GM18507 (cell line): ENCODE data around the gene ARSG.

ENCODE experiments used
- DNase-seq: peaks from one replicate; pipeline ENCODE4 v3.0.0; 2011; ENCODE audit warnings: low read depth; ENCODE audit not compliant: insufficient read length; ENCODE audit errors: extremely low spot score
- FAIRE-seq: peaks from 2 replicates; lab custom pipeline; 2011; peaks lifted over from hg19 to GRCh38; lab: Jason Lieb, UNC

ARSG gene

DNA sequence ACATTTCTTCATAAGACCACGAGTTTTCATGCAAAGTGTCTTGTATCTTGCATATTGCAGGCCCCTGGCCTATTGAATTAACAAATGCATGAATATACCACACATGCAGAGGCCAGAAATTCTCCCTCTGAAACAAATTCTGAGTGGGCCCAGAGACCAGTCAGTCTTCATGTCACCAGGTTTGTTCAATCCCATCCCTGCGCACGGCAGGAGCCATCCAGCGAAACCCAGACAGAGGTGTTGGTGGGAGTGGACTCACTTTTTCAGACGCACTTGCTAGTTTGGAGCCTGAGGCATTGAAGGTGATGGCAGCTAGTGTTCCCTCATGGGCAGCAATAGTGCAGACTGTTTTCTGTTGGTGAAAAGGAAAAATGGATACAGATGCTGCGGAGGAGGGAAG, 144.1 kb downstream of the ARSG start:
- FAIRE-seq (no peak), DNase-seq (no peak)

DNA sequence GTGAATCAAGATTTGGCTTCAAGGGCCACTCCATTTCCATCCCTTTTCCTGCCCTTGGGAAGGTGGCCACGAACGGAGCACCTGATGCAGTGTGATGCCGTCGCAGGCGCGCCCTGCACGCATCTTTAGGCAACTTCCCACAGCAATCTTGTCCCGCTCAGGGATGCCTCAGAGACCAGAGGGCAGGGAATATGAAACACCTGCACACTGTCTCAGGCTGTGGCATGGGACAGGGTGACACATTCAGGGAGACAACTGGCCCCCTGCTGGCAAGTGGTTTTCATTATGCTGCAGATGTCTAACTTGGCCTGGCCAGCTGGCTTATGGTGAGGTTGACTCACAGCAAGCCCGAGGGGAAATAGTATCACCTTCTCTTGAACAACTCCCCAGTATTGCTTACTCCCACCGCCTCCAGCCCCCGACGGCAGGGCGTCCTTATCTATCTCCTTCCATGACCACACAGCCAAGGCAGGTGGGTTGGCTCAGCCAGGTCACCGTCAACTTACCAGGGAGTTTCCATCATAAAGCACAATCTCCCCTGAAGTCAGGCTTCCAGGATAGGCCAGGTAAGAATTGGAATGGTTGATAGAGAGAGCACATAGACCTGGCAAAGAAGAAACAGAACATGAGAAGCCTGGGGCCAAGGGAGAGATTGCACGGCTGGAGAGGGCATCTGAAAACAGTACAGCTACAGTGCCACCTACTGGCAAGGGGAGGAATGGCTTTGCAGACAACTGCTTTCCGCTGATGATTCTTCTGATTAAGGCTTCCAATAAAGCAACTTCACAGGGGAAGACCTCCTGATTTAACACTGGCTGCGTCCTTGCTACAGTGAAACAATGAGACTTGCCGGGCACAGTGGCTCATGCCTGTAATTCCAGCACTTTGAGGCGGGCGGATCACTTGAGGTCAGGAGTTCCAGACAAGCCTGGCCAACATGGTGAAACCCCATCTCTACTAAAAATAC, 144.9 kb downstream of the ARSG start:
- peak; percentile 83 for FAIRE-seq
- peak; percentile 46 for DNase-seq

DNA sequence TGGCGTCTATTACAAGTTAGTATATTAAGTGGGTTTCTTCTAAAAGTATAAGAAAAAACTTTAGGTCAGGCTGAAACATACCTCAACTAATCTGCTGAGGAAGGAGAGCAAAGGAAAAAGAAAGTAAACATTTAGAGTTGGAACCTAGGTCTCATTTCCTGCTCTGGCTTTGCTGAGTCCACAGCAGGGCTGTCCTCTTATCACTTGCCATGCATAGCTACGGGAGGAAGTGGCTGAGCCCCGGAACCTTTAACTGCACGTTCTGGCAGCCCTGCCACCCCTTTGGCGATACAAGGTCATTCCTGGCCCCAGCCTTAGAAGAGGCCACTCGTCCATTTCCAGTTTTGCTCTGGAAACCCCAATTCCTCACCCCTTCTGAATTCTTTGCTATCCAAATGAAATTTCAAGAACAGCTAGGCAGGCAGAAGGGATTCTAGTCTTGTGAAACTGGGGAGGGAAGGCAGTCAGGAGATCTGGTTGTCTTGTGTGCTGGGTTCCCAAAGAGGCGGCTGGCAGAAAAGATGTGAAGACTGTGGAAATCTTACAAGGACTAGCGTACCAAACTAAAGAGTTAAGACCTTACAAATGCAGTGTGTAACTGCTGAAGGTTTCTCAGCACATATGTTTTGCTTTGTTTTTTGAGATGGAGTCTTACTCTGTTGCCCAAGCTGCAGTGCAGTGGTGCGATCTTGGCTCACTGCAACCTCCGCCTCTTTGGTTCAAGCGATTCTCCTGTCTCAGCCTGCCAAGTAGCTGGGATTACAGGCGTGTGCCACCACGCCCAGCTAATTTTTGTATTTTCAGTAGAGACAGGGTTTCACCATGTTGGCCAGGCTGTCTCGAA, 146.9 kb downstream of the ARSG start:
- FAIRE-seq (peak; percentile 88), DNase-seq (no peak)

DNA sequence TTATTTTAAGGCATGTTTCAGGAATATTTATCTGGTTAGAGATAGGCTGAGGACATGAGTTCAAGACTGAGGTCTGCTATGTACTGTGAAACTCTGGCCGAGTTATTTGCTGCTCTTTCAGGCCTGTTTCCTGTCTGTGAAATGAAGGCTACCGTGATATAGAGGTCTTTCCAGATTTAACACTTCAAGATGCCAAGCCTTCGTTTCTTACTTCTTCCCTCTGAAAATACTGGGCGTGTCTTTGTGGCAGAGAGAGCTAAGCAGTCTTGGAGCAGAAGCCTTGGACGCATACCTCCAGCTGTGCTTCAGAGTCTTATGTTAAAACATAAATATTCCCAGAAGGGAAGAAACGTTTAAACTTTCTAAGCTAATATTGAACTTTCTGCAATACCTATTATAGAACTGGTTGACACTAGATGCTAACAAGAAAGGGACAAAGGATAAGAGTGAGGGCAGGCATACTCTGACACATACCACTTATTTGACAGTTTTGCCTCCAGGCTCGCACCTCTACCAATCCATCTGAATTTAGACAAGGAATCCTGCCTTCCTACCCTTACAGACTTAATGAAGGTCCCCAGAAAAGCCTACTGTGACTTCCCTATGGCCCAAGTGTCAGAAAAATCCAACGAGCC, 148.5 kb downstream of the ARSG start:
- no peak for DNase-seq
- no peak for FAIRE-seq

DNA sequence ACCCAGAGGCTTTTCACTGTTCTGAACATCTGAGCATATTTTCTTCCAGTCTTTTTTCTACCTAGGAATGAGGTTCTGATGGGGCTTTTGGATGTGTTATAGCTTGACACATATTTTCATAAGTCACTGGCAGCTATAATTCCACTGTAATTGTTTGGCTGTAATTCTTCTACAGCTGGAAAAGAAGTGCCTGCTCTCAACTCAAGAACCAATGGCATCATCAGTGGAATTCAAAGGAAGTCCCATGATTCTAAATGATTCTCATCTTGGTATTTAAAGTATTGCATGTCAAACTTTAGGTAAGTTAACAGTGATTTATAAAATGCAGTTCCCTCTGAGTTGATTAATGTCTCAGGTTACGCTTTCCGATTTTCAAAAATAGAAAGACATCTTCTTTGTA, 149.2 kb downstream of the ARSG start:
- DNase-seq (no peak), FAIRE-seq (no peak)

DNA sequence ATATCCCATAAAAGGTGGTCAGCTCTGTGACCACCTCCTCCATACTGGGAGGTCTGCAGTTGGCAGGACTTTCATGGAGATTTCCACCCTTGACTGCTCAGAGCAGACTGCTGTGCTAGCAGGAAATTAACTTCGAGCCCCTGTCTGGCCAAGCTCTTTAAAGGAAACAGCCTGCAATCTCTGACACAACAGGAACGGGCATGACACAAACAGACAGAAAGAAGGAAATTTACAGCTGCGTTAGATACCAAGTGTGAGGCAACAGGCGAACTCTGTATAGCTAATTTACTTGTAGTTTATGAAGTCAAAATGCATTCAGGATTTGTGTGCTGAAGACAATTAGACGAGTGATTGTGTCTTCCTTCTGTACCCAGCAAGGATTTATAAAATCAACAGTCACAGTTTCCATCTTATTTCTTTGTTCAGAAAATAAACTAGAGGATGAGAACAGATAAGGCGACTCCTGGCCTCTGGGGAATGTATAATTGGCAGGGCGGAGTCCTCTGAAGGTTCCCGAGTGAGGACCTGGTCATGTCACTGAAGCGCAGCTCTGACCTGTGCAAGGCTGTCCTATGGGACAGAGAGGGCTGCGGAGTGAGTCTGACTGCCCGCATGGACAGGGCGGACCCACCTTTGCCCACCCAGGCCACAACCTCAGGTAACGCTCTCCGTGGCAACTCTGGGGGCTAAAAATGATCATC, 149.9 kb downstream of the ARSG start:
- no peak for DNase-seq
- no peak for FAIRE-seq

DNA sequence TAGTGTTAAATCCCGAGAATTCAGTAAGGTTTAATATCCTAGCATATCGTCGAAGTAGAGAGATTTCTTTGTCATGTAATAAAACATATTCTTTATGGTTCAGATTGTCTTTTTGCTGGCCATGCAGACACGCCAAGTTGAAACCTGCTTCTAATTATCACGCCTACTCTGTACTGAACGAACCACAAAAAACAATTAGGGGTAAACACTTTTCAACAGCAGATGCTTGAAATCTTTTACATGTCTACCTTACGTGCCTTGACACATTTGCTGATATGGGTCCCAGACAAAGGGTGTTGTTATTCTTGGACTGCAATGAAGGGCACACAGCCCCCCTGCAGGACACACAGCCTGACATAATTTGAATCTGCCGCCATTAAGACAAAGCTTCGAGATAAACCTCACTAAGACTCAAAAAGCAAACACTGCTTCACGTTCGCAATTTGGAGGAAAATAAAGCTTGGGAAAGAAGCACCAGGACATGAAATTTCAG, 152.7 kb downstream of the ARSG start:
- no peak for FAIRE-seq
- DNase-seq = no peak

DNA sequence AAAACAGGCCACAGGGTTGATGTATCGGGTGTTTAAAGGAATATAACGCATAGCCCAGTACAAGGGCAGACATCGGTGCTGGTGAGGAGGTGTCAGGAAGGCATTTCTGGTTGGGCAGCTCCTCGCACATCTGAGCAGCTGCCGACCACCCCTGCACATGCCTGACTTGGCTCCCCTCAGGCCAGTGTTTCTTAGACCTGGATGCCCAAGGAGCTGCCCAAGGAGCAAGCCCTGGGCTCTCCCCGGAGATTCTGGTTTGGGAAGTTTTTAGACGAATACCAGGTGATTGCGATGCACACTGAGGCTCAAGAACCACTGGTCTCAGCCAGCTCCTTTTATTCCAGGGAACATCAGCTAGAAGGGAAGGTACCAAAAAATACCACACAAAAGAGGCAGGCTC, 154.4 kb downstream of the ARSG start:
- DNase-seq = no peak
- FAIRE-seq = no peak

DNA sequence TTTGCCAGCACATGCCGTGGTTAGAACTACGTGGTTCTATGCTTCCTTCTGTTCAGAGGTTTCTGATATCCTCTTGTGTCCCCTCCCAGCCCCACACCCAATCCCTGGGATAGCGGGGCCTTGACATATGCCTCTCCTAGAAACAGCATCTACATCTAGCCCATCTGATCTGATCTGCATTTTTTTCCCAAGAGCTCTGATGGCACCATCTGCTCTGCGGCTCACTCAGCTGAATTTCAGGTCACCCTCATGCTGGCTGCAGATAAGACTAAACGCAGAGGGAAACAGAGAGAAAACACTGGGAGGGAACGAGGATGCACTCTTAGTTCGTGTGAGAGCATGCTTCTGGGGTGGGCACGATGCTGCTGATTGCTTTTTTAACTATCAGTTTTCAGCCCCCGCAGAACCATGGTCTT, 155.3 kb downstream of the ARSG start:
- DNase-seq (no peak), FAIRE-seq (no peak)

DNA sequence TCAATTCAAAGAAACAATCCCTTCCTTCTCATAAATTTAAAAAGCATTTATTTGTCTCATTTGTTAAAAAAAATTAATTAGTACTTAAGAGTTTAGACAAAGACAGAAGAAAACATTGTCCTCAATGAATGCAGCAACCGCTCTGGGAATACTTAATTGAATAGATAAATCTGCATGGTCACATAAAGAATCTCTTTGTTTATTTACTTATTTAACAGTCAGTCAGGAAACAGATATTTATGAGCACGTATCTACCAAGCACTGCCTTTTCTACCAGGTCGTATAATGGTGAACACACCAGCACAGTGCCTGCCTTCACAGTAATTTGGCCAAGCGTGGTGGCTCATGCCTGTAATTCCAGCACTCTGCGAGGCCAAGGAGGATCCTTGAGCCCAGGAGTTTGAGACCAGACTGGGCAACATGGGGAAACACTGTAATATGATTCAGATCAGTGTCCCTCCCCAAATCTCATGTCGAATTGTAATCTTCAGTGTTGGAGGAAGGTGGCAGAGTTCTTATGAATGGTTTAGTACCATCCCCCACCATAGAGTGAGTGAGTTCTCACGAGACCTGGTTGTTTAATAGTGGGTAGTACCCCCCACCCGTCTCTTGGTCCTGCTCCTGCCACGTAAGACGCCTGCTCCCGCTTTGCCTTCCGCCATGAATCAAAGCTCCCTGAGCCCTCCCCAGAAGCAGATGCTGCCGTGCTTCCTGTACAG, 157.9 kb downstream of the ARSG start:
- FAIRE-seq (no peak), DNase-seq (no peak)

DNA sequence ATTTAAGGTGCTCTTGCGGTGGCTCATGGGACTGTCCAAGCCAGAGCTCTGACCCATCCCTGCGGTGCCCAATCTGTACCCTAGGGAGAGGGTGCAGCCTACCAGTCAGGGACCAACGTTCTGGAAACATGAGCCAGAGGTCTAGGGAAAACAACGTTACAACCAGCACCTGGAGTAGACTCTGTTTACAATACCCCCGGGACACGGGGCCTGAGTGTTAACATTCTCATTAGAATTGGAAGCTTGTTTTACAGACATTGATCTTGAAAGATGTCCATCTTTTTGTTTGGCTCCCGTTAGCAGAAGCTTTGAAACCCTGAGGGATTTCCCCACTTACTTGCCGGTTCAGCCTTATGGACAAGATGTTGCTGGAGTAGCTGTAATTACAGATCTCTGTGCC, 159.1 kb downstream of the ARSG start:
- FAIRE-seq (no peak), DNase-seq (no peak)

DNA sequence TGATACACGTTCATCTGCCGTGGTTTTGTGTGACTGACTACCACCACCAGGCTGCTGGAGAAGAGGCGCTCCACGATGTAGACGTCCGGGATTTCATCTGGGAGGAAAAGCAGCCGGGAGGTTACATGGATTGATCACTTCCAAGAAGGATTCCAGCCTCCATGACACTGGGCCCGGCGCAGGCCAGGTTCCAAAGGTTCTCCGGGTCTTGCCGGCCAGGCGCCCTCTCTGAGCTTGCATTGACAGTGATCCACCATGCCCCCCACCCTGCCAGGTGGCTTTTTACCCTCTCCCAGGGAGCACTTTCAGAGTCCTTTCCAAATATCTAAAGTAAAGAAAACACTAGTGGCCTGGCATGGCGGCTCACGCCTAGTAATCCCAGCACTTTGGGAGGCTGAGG, 159.5 kb downstream of the ARSG start:
- FAIRE-seq = no peak

DNA sequence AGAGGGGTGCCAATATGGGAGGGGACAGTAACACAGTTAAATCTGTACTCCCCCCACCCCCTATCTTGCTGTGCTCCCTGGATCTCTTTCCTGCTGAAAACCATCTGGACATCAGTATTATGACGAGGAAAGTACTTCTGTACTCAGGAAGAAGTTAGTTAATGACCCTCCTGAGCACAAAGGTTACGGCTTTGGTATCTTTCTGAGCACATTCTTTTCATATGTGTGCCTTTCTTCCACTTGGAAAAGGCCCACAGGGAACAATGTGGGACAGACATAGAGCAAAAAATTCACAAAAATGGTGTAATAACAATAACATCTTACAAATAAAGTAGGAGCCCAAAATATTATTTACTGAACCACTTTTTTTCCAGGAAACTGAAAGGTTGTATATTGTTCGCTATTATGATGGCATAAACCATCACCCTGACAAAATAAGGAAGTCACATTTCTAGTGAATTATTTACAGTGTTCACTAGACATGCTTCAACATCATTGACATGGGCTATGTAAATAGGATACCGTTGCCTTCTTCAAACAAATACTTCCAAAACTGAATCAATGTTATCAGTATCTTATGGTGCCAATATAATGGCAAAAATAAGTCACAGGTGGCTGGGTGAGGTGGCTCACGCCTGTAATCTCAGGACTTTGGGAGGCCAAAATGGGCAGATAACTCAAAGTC, 160.5 kb downstream of the ARSG start:
- DNase-seq (no peak), FAIRE-seq (no peak)

More for the DNA sequence above, 159.5 kb downstream of the ARSG start:
- no peak for DNase-seq

DNA sequence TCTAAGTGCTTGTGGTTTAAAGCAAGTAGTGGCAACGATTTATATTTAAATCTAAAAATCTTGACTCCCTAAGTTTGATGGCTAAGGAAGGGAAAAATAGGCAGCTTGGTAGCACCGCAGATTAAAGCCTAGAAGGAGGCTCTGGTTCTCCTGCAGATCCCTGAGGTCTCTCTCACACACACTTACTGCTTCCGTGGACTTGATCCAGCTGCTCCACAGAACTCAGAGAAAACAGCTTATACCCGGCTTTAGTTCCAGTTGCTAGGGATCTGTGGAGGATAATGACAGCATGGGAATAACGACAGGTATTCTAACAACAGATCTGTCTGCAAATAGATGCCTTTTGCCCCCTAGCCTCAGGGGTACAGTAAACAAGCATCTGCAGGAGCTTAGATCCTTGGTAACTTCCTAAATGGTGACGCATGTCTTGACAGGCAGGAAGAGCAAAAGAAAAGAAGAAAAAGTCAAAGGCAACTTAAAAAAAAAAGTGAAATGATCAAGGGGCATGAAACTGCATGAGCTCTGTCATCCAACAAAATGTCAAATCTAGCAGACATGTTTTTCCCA, 161.5 kb downstream of the ARSG start:
- DNase-seq = no peak
- no peak for FAIRE-seq

DNA sequence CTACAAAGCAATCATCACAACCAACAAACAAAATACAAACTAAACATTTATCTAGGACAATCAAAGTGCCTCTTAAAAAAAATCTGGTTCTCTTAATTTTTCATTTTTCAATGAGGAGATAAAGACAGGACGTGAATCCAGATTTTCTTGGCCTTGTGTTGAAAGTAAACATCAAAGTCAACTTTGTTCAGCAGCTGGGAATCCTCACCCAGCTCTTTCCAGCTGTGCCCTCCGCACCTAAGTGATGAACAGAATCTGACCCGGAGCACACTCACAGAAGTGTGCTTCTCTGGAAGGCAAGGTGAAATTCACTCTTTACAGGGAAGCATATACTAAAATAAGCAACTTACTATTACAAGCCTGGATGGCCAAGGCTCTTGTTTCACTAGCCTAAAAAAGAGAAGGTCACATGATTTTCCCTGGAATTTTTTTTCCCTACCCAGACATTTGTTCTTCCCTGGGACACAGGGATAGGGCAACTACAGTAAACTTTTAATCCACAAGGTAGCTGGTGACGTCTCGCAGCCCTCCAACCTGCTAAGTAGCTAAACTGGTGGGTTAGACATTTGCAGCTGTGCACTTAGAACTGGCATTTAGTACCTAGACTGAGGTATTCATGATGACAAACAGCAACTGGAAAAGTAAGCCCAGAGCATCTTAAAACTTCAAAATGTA, 162.8 kb downstream of the ARSG start:
- FAIRE-seq (no peak), DNase-seq (no peak)

DNA sequence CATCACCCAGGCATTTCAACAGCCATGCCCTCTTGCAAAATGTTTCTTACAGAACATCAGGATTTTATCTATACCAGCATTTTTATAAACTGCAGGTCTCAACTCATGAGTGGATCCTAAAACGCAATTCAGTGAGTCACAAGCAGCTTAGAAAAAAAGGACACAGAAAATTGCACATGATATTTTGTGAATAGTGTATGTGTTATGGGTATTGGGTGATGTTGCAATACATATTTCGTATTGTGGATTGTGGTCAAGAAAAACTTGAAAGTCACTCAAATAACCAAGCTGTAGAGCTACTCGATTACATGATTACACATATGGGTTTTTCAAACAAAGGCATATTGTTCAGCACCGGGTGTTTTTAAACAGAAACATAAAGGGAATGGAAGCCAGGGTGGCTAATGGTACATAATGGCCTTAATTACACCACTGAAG, 164.6 kb downstream of the ARSG start:
- no peak for DNase-seq

More for the DNA sequence above, 164.6 kb downstream of the ARSG start:
- FAIRE-seq = no peak
